Upper lobe of left lung (tissue), 4 donors: ENCODE results near the gene MIER2.

Source experiments
- EP300 ChIP-seq, 4 donors: sonication (generic); formaldehyde crosslinking; IDR thresholded peaks; one replicate each; pipeline ENCODE4 v1.5.1; 2017; ENCODE audit warnings: antibody characterized with exemption in 4 of 4, control low read depth in 2 of 4
- POLR2AphosphoS5 ChIP-seq, 2 donors: sonication (generic); formaldehyde crosslinking; IDR thresholded peaks; one replicate each; pipeline ENCODE4 v1.5.1; 2017; ENCODE audit warnings: antibody characterized with exemption in 2 of 2
- TF ChIP-seq, protein P1 (sequence below), 6 experiments: fragments of 450-650 bp in 4 of 6; fragments of 200-600 bp in 2 of 6; sonication (generic) in 2 of 6; IDR thresholded peaks; one replicate each; pipeline ENCODE4 v1.5.1; 2016 to 2019; ENCODE audit warnings: antibody characterized with exemption in 6 of 6

DNA sequence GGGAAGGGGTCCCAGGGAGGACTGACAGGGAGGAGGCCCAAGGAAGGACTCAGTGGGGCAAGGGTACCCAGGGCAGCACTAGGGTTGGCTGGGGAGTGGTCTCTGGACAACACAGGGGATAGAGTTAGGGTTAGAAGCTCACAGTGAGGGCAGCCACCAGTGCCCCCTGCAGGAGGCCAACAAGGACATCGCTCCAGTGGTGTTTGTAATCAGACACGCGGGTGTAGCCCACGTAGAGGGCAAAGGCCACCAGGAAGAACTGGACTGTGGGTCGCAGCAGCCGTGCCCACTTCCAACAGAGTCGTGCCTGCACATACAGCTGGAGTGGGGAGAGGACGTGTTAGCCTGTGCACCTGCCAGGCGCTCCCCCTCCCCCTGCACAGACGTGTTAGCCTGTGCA, 62.6 kb downstream of the MIER2 start:
- TF ChIP-seq, protein P1, sequence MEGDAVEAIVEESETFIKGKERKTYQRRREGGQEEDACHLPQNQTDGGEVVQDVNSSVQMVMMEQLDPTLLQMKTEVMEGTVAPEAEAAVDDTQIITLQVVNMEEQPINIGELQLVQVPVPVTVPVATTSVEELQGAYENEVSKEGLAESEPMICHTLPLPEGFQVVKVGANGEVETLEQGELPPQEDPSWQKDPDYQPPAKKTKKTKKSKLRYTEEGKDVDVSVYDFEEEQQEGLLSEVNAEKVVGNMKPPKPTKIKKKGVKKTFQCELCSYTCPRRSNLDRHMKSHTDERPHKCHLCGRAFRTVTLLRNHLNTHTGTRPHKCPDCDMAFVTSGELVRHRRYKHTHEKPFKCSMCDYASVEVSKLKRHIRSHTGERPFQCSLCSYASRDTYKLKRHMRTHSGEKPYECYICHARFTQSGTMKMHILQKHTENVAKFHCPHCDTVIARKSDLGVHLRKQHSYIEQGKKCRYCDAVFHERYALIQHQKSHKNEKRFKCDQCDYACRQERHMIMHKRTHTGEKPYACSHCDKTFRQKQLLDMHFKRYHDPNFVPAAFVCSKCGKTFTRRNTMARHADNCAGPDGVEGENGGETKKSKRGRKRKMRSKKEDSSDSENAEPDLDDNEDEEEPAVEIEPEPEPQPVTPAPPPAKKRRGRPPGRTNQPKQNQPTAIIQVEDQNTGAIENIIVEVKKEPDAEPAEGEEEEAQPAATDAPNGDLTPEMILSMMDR (IDR thresholded peaks at IDR 0.05) = no peak
- TF ChIP-seq POLR2AphosphoS5 (IDR thresholded peaks at IDR 0.05) (no peak), EP300 (IDR thresholded peaks at IDR 0.05) (no peak)
